ENCODE data around the gene DPEP2NB.
"Not testable (repeated sequence)": the region's sequence is repeated elsewhere in the genome, so short reads cannot be mapped to it uniquely, and the experiment has no call there.

The DPEP2NB gene

DNA sequence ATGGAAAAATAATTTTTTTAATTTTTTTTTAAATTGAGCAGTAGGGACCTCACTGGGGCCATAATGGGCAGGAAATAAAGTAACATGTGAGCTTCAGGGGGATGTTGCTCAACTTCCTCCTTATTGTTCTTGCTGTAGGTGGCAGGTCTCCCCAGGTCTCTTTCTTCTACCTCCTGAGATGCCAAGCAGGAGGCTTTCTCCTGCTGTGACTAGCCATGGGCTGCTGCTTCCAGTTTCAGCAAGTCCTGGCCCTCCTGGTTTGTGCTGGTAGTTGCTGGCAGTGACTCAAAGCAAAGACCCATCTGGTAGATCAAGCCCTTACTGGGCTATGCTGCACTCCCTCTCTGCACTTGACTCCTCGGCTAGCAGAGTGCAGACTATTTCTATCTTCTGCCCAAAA, 2.3 kb downstream of the DPEP2NB start:
- DNase-seq (ENCODE audit: low spot score): no peak

DNA sequence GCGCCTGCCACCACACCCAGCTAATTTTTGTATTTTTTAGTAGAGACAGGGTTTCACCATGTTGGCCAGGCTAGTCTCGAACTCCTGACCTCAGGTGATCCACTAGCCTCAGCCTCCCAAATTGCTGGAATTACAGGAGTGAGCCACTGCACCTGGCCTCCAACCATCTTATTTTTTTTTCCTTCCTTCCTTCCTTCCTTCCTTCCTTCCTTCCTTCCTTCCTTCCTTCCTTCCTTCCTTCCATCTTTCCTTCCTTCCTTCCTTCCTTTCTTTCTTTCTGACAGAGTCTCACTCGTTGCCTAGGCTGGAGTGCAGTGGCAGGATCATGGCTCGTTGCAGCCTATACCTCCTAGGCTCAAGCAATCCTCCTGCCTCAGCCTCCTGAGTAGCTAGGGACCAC, 5.8 kb downstream of the DPEP2NB start:
- not testable (repeated sequence) for DNase-seq (ENCODE audit: low spot score)

- DNase-seq (ENCODE audit: low spot score): no peak
These were observed 6.5 kb downstream of the DPEP2NB start for GRCh38 chr16:68009157-68009735.

GRCh38 chr16:68005786-68006286, 9.9 kb downstream of the DPEP2NB start:
- DNase-seq (ENCODE audit: low spot score): peak; percentile 75

- no peak for DNase-seq (ENCODE audit: low spot score)
These were observed 10.5 kb downstream of the DPEP2NB start for GRCh38 chr16:68005211-68005610.

GRCh38 chr16:68003031-68003430, 12.7 kb downstream of the DPEP2NB start:
- no peak for DNase-seq (ENCODE audit: low spot score)

DNA sequence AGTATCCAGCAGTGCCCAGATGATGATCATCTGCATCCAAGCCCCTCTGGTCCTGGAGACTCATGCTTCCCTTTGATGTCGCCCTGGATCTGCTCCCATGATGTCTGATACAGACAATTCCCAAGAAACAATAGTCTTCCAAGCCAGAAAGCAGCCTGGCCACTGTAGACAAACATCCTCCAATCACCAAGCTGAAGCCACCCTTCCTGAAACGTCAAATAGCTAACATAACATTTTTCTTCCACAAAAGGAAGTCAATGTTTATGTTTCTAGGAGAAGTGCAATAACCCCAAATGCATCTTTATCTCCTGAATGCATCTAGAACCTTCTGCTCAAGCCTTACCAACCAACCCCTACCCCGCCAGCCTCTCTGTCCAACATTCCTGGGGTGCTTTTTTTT, 15.3 kb downstream of the DPEP2NB start:
- no peak for DNase-seq (ENCODE audit: low spot score)

DNA sequence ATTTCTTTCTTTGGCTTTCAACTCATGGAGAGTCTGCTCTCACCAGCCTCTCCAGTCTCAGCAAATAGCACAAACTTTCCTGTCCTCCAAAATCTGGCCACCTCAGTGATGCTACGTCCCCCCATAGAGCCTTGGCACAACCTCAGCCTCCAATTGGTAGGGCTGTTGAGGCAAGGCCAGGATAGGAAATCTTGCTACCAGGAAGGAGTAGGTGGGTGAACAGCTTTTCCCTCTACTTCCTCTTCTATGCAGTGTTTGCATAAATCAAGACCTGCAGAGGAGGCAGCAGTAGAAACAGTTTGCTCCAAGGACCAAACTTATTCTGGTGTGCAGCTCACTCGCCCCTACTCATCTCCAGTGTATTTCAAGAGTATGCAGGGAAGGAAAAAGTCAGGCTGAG, 15.7 kb downstream of the DPEP2NB start:
- DNase-seq (ENCODE audit: low spot score): no peak

DNA sequence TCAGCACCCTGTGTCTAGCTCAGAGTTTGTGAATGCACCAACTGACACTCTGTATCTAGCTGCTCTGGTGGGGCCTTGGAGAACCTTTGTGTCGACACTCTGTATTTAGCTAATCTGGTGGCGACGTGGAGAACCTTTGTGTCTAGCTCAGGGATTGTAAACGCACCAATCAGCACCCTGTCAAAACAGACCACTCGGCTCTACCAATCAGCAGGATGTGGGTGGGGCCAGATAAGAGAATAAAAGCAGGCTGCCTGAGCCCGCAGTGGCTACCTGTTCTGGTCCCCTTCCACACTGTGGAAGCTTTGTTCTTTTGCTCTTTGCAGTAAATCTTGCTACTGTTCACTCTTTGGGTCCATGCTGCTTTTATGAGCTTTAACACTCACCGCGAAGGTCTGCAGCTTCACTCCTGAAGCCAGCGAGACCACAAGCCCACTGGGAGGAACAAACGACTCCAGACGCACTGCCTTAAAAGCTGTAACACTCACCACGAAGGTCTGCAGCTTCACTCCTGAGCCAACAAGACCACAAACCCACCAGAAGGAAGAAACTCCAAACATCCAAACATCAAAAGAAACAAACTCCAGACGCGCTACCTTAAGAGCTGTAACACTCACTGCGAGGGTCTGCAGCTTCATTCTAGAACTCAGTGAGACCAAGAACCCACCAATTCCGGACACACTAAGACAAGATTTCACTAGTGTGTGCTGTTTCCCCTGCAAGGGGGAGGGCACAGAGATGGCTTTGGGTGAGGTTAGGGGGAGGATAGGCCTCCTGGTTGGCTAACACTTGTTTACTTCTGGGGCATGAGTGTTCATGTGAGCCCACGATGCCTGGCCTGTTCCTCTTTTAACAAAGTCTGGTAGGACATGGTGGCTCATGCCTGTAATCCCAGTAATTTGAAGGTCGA, 16.7 kb downstream of the DPEP2NB start, which contains the start of gene DPEP2:
TSS of gene DPEP2 (minus strand) at position 706 of the 910 bp plus-strand sequence. CDS start 6,272 bp downstream, outside the sequence.
- DNase-seq (ENCODE audit: low spot score): peak; percentile 65

GRCh38 chr16:67998231-67998778, 17.4 kb downstream of the DPEP2NB start:
- not testable (repeated sequence) for DNase-seq (ENCODE audit: low spot score)

DNA sequence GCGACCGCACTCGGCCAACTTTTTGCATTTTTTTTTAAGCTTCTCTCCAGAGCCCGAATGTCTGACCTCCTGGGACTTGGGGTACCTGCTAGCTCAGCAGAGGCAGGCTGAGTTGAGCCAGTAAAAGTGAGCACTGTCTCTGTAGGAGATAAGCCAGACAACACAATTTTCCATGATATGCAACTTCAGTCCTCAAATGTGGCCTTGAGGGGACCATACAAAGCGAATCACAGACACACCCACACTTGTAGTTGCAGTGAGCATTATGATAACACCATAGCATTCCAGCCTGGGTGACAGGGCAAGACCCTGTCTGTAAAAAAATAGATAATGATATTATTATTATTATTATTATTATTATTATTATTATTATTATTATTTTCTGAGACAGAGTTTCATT, 19.0 kb downstream of the DPEP2NB start:
- no peak for DNase-seq (ENCODE audit: low spot score)

DNA sequence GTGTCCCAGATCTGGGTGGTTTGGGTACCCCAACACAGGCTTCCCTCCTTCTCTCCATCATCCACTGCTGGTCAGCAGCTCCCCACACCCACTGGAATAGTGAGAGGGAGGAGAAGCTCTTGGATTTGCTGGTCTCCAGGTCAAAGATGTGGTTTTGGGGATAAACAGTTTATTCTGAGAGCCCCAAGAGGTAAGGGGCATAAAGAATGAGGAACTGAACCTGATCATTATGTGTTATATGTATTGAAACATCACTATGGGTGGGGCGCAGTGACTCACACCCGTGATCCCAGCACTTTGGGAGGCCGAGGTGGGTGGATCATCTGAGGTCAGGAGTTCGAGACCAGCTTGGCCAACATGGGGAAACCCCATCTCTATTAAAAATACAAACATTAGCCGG, 20.3 kb downstream of the DPEP2NB start:
- DNase-seq (ENCODE audit: low spot score): peak; percentile 52

- not testable (repeated sequence) for DNase-seq (ENCODE audit: low spot score)
These were observed 21.7 kb downstream of the DPEP2NB start for GRCh38 chr16:67994040-67994408.

DNA sequence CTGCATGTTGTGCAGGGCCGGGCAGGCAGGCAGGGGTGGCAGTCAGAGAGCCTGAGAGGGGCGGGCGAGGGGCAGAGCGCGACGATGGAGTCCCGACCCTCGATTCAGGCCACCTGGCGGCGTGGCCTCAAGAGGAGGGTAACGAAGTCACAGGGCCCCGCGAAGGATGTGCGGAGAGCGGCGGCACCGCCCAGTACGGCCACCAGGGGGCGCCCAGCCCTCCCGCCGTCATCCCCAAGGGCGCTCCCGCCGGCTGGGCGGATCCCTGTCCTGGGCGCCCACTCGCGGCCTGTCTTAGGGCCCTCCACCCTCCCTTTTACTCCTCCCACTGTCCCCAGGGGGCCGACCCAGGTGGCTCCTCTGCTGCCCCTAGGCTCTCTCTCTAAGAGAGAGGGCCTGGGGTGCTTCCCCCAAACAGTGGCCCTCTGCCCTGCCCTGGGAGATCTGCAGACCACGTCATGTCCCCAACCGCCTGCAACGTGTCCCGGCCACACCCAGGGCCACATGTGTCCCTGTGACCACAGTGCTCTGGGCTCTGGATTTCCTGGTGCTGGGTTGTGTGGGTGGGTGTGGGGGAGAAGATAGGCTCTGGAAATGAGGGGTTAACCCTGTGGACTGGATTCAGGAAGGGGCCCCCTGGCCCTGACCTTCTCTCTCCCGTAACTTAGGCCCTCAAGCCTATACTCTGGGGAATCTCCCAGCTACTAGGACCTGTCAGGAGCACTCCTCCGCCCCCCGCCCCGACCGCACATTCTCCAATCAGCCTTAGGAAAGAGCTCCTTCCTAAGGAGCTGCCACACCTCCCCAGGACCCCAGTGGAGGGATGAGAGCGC, 22.3 kb downstream of the DPEP2NB start:
- DNase-seq (ENCODE audit: low spot score): peak; percentile 84

DNA sequence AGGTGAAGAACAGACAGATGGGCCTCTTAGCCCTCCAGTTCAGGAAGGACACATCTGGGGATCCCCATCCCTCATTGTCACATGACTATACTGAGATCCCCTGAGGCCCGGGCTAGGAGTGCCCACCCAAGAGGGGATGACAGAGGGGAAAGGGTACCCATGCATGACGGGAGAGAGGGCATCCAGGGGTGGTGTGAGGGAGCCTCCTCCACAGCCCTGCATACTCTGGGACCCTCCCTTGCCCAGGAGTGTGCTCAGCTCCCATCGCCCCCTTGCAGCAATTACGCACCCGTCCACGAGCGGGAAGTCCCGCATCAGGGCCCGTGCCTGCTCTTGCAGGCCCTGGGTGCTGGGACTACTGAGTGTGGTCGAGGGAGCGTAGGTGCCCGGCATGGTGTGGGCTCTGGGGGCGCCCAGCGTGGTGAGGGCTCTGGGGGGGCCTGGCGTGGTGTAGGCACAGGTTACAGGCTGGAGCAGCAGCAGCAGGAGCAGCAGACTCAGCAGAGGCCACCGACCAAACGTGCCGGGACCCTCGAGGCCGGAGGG, 23.0 kb downstream of the DPEP2NB start:
- DNase-seq (ENCODE audit: low spot score): no peak

DNA sequence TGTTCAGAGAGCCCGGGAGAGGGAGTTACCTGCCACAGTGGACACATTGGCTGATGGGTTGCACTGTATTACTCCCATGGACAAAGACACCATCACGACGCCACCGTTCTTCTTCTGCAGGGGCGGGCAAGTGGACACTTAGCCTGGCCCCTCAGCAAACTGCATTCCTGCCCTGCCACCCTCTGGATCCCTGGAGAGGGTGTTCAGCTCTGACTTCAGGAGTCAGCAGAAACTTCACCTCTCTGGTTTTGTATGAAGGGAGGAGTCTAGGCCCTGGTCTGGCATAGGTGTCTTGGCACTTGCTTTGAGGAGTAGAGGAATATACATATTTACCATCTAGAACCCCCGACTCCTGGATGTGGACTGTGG, 25.7 kb downstream of the DPEP2NB start:
- DNase-seq (ENCODE audit: low spot score): no peak

- no peak for DNase-seq (ENCODE audit: low spot score)
These were observed 26.2 kb downstream of the DPEP2NB start for GRCh38 chr16:67989322-67990017.

DNA sequence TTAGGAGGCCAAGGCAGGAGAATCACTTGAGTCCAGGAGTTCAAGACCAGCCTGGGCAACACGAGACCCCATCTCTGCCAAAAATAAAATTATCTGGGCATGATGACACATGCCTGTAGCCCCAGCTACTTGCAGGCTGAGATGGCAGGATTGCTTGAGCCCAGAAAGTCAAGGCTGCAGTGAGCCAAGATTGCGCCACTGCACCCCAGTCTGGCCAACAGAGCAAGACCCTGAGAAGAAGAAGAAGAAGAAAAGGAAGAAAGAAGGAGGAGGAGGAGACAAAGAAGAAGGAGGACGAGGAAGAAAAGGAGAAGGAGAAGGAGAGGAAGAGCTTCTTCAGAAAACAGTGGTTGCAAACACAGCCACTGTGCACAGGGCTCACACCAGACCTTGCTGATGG, 27.0 kb downstream of the DPEP2NB start:
- DNase-seq (ENCODE audit: low spot score): no peak

DNA sequence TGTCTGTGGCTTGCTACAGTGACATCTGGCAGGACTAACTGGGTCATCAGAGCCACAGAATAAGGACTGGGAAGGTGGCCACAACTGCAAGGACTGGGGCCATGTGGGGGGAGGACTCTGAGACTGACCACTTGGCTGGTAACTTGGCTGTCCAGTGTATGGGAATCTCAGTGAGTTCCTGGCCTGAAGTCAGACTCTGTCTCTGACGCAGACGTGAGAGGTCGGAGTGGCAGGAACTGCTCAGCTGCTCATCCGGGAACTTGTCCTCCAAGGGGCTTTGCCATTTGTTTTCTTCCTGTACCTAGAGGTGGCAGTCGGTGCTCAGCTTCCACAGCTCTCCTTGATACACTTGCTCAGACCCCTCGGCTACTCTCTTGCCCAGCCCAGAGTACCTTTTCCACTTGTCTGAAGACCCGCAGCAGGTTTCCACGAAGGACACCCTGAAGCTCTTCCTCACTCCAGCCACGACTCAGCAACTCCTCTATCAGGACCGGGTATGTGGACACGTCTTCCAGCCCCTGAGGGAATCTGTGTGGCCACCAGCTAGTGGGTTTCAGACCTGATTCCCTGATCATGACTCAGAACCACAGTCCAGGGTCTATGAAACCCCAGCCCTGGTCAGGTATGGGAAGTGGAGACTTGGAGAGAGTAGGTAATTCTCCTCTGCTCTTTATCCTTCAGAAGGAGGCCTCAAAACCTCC, 28.1 kb downstream of the DPEP2NB start:
- DNase-seq (ENCODE audit: low spot score): no peak

DNA sequence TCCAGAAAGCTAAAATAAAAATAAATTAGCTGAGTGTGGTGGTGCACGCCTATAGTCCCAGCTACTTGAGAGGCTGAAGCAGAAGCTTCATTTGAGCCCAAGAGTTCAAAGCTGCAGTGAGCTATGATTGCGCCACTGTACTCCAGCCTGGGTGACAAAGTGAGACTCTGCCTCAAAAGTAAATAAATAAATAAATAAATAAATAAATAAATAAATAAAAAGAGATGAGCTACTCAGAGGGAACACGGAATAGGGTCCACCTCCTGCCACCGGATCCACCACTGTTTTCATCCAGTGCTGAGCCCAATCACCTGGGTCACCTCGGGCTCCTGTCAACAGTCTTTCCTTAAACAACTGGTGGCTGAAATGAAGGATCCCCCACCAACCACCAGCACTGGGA, 28.8 kb downstream of the DPEP2NB start:
- DNase-seq (ENCODE audit: low spot score): no peak

Measured in CD4-positive, alpha-beta T cell treated with Interleukin-2 at 100 ng/mL for 4 hours (primary cell).